NOMO-1 (cell line): ENCODE data around the gene ARL6IP6.
A peak's percentile ranks its signal among the peaks of the same experiment; 100 is the strongest.

Experiments
- DNase-seq, 2 experiments: peaks; one replicate each; lab custom pipeline; 2025; ENCODE audit not compliant: unreplicated experiment in 2 of 2; lab: John Stamatoyannopoulos, UW

Gene ARL6IP6

GRCh38 chr2:152718076-152718908 lies at the start of gene ARL6IP6:
Gene ARL6IP6 (plus strand): TSS chr2:152718620. CDS start chr2:152718625, 5 bp downstream.
- DNase-seq: peak; percentile 89 to 93

GRCh38 chr2:152674334-152674733 lies 44.1 kb upstream of the ARL6IP6 start:
- DNase-seq: no peak

GRCh38 chr2:152676461-152676860 lies 42.0 kb upstream of the ARL6IP6 start:
- DNase-seq: no peak

- DNase-seq: no peak
Measured at GRCh38 chr2:152678808-152679207, 39.6 kb upstream of the ARL6IP6 start.

- DNase-seq: no peak
Measured at GRCh38 chr2:152682663-152683062, 35.8 kb upstream of the ARL6IP6 start.

- no peak for DNase-seq
Measured at GRCh38 chr2:152683400-152683799, 35.0 kb upstream of the ARL6IP6 start.

GRCh38 chr2:152686321-152686720 lies 32.1 kb upstream of the ARL6IP6 start:
- no peak for DNase-seq

- DNase-seq: no peak
Measured at GRCh38 chr2:152693033-152693432, 25.4 kb upstream of the ARL6IP6 start.

- DNase-seq: no peak
Measured at GRCh38 chr2:152694161-152694661, 24.2 kb upstream of the ARL6IP6 start.

GRCh38 chr2:152695763-152696162 lies 22.7 kb upstream of the ARL6IP6 start:
- no peak for DNase-seq

- DNase-seq: no peak
Measured at GRCh38 chr2:152696476-152696875, 21.9 kb upstream of the ARL6IP6 start.

- no peak for DNase-seq
Measured at GRCh38 chr2:152701198-152701597, 17.2 kb upstream of the ARL6IP6 start.

- DNase-seq: no peak
Measured at GRCh38 chr2:152706477-152707021, 11.9 kb upstream of the ARL6IP6 start.

- DNase-seq: no peak
Measured at GRCh38 chr2:152708742-152709141, 9.7 kb upstream of the ARL6IP6 start.

GRCh38 chr2:152710713-152711112 lies 7.7 kb upstream of the ARL6IP6 start:
- no peak for DNase-seq

- no peak for DNase-seq
Measured at GRCh38 chr2:152715112-152715511, 3.3 kb upstream of the ARL6IP6 start.

- peak; percentile 19 to 37 for DNase-seq
Measured at GRCh38 chr2:152715854-152716428, 2.5 kb upstream of the ARL6IP6 start.

- peak; percentile 57 to 59 for DNase-seq
Measured at GRCh38 chr2:152716805-152717227, 1.6 kb upstream of the ARL6IP6 start.

- DNase-seq: peak; percentile 96 to 98
Measured at GRCh38 chr2:152717228-152718075, 968 bp upstream of the ARL6IP6 start, which contains the start of gene PRPF40A. Gene PRPF40A (minus strand): TSS chr2:152717461. CDS start chr2:152717439, 22 bp downstream.

GRCh38 chr2:152718909-152719645 lies 657 bp downstream of the ARL6IP6 start:
- peak; percentile 66 to 68 for DNase-seq
